Rectal smooth muscle tissue (tissue), 1 donor: ENCODE measurements around the gene COL25A1.

Experiments used
- H3K27ac ChIP-seq: one replicate; pipeline ENCODE4 v1.7.0; 2013; ENCODE audit warnings: low read depth, low read length, inconsistent platforms
- H3K27me3 ChIP-seq: one replicate; pipeline ENCODE4 v1.7.0; 2013; ENCODE audit warnings: low read length; ENCODE audit not compliant: control insufficient read depth, insufficient read depth
- H3K36me3 ChIP-seq: one replicate; pipeline ENCODE4 v1.7.0; 2013; ENCODE audit warnings: low read length; ENCODE audit not compliant: control insufficient read depth, insufficient read depth
- H3K4me1 ChIP-seq: one replicate; pipeline ENCODE4 v1.7.0; 2013; ENCODE audit warnings: low read length; ENCODE audit not compliant: control insufficient read depth, insufficient read depth
- H3K4me3 ChIP-seq: one replicate; pipeline ENCODE4 v1.7.0; 2013; ENCODE audit warnings: low read length
- H3K9ac ChIP-seq: one replicate; pipeline ENCODE4 v1.7.0; 2013; ENCODE audit warnings: low read length

COL25A1 gene

GRCh38 chr4:109302361-109303139 is at the start of gene COL25A1:
Gene COL25A1, minus strand, starts transcription at chr4:109302658.
- H3K36me3 ChIP-seq, result no peaks in the 10 kb centered on the region
- H3K9ac ChIP-seq, result no peak within 1 kb of the TSS
- H3K4me3 ChIP-seq, result peak within 1 kb of the TSS; percentile 67
- H3K4me1 ChIP-seq, result no peaks in the 10 kb centered on the region
- no peak within 1 kb of the TSS for H3K27ac ChIP-seq
- H3K27me3 ChIP-seq, result peaks cover 19% of the 10 kb centered on the region

GRCh38 chr4:109350121-109350520 is 47.7 kb upstream of the COL25A1 start:
- no peak overlapping the region for H3K4me3 ChIP-seq
- H3K9ac ChIP-seq, result no peak overlapping the region
- no peaks in the 10 kb centered on the region for H3K27me3 ChIP-seq
- H3K27ac ChIP-seq, result no peak overlapping the region
- no peaks in the 10 kb centered on the region for H3K4me1 ChIP-seq
- no peaks in the 10 kb centered on the region for H3K36me3 ChIP-seq

- Histone ChIP-seq H3K4me3 (no peak overlapping the region), H3K36me3 (no peaks in the 10 kb centered on the region), H3K4me1 (no peaks in the 10 kb centered on the region), H3K9ac (no peak overlapping the region), H3K27me3 (no peaks in the 10 kb centered on the region), H3K27ac (no peak overlapping the region)
Measured at GRCh38 chr4:109334129-109335105, 32.0 kb upstream of the COL25A1 start.

GRCh38 chr4:109332926-109333464 is 30.5 kb upstream of the COL25A1 start:
- Histone ChIP-seq H3K27ac (no peak overlapping the region), H3K4me3 (no peak overlapping the region), H3K4me1 (no peaks in the 10 kb centered on the region), H3K36me3 (no peaks in the 10 kb centered on the region), H3K27me3 (no peaks in the 10 kb centered on the region), H3K9ac (no peak overlapping the region)

GRCh38 chr4:109327641-109328040 is 25.2 kb upstream of the COL25A1 start:
- Histone ChIP-seq H3K36me3 (no peaks in the 10 kb centered on the region), H3K27me3 (no peaks in the 10 kb centered on the region), H3K9ac (no peak overlapping the region), H3K4me3 (no peak overlapping the region), H3K4me1 (no peaks in the 10 kb centered on the region), H3K27ac (no peak overlapping the region)

GRCh38 chr4:109325698-109326097 is 23.2 kb upstream of the COL25A1 start:
- no peak overlapping the region for H3K27ac ChIP-seq
- H3K27me3 ChIP-seq, result no peaks in the 10 kb centered on the region
- H3K9ac ChIP-seq, result no peak overlapping the region
- H3K4me1 ChIP-seq, result no peaks in the 10 kb centered on the region
- no peak overlapping the region for H3K4me3 ChIP-seq
- no peaks in the 10 kb centered on the region for H3K36me3 ChIP-seq

GRCh38 chr4:109323348-109323747 is 20.9 kb upstream of the COL25A1 start:
- no peak overlapping the region for H3K27ac ChIP-seq
- no peak overlapping the region for H3K4me3 ChIP-seq
- H3K27me3 ChIP-seq, result no peaks in the 10 kb centered on the region
- H3K9ac ChIP-seq, result no peak overlapping the region
- H3K36me3 ChIP-seq, result no peaks in the 10 kb centered on the region
- no peaks in the 10 kb centered on the region for H3K4me1 ChIP-seq

GRCh38 chr4:109321232-109321631 is 18.8 kb upstream of the COL25A1 start:
- no peak overlapping the region for H3K4me3 ChIP-seq
- H3K4me1 ChIP-seq, result no peaks in the 10 kb centered on the region
- no peaks in the 10 kb centered on the region for H3K27me3 ChIP-seq
- no peaks in the 10 kb centered on the region for H3K36me3 ChIP-seq
- H3K9ac ChIP-seq, result no peak overlapping the region
- H3K27ac ChIP-seq, result no peak overlapping the region

- Histone ChIP-seq H3K4me1 (no peaks in the 10 kb centered on the region), H3K4me3 (no peak overlapping the region), H3K27me3 (no peaks in the 10 kb centered on the region), H3K9ac (no peak overlapping the region), H3K27ac (no peak overlapping the region), H3K36me3 (no peaks in the 10 kb centered on the region)
Measured at GRCh38 chr4:109319684-109320083, 17.2 kb upstream of the COL25A1 start.

GRCh38 chr4:109319156-109319555 is 16.7 kb upstream of the COL25A1 start:
- Histone ChIP-seq H3K4me1 (no peaks in the 10 kb centered on the region), H3K4me3 (no peak overlapping the region), H3K27ac (no peak overlapping the region), H3K9ac (no peak overlapping the region), H3K36me3 (no peaks in the 10 kb centered on the region), H3K27me3 (no peaks in the 10 kb centered on the region)

GRCh38 chr4:109315818-109316217 is 13.4 kb upstream of the COL25A1 start:
- Histone ChIP-seq H3K27ac (no peak overlapping the region), H3K36me3 (no peaks in the 10 kb centered on the region), H3K9ac (no peak overlapping the region), H3K4me3 (no peak overlapping the region), H3K4me1 (no peaks in the 10 kb centered on the region), H3K27me3 (no peaks in the 10 kb centered on the region)

GRCh38 chr4:109315341-109315740 is 12.9 kb upstream of the COL25A1 start:
- H3K27me3 ChIP-seq, result no peaks in the 10 kb centered on the region
- no peak overlapping the region for H3K27ac ChIP-seq
- no peaks in the 10 kb centered on the region for H3K4me1 ChIP-seq
- no peak overlapping the region for H3K9ac ChIP-seq
- no peak overlapping the region for H3K4me3 ChIP-seq
- H3K36me3 ChIP-seq, result no peaks in the 10 kb centered on the region
